GF-D8 (cell line): ENCODE data around the gene PTPMT1.
"Not testable (repeated sequence)": the region's sequence is repeated elsewhere in the genome, so short reads cannot be mapped to it uniquely, and the experiment has no call there.

Experiments used
- DNase-seq: peaks from one replicate; lab custom pipeline; 2025; lab: John Stamatoyannopoulos, UW

Gene PTPMT1

GRCh38 chr11:47546274-47546673 is 19.1 kb upstream of the PTPMT1 start:
- DNase-seq = not testable (repeated sequence)

DNA sequence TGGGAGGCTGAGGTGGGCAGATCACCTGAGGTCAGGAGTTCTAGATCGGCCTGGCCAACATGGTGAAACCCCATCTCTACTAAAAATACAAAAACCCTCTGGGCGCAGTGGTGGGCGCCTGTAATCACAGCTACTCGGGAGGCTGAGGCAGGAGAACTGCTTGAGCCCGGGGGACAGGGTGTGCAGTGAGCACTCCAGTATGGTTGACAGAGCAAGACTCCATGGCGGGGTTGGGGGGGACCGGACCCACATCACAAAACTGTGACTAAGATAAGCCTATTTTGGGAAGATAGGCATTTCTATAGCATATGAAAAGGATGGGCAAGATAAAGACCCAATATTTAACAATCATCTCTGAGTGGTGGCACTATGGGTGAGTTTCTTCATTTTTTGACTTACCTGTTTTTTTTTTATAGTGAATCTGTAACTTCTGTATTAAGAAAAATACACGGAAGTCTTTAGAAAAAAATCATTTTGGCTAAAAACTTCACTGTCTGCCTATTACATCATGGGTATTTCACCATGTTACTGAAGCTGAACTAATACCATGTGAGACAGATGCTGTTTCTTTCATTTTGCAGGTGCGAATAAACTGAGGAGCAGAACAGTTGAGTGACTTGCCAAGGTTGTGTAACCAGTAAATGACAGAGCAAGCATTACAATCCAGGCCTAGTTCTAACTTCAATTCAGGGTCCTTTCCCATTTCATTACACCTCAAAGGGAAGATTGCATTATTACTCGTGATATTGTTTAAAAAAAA is 14.9 kb upstream of the PTPMT1 start:
- DNase-seq = no peak

- DNase-seq = no peak
These were observed 14.3 kb upstream of the PTPMT1 start for GRCh38 chr11:47551086-47551485.

GRCh38 chr11:47552056-47552565 is 13.3 kb upstream of the PTPMT1 start:
- DNase-seq = no peak

GRCh38 chr11:47552566-47553405 is 12.6 kb upstream of the PTPMT1 start, which contains the start of gene CELF1:
CELF1 (minus strand) TSS chr11:47553132; CDS start chr11:47499523, 53,609 bp downstream.
- peak; percentile 48 for DNase-seq

GRCh38 chr11:47553406-47553743 is 12.0 kb upstream of the PTPMT1 start:
- no peak for DNase-seq

DNA sequence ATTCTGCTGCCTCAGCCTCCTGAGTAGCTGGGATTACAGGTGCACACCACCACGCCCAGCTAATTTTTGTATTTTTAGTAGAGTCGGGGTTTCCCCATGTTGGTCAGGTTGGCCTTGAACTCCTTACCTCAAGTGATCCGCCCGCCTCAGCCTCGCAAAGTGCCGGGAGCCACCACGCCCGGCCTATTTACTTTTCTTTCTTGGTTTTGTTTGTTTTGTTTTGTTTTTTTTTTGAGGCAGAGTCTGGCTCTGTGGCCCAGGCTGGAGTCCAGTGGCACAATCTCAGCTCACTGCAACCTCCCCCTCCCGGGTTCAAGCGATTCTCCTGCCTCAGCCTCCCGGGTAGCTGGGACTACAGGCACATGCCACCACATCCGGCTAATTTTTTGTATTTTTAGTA is 8.4 kb upstream of the PTPMT1 start:
- not testable (repeated sequence) for DNase-seq

GRCh38 chr11:47558695-47559094 is 6.7 kb upstream of the PTPMT1 start:
- DNase-seq = no peak

GRCh38 chr11:47560426-47560825 is 5.0 kb upstream of the PTPMT1 start:
- DNase-seq = no peak

GRCh38 chr11:47562393-47562792 is 3.0 kb upstream of the PTPMT1 start:
- DNase-seq = not testable (repeated sequence)

- DNase-seq = not testable (repeated sequence)
These were observed 1.0 kb upstream of the PTPMT1 start for GRCh38 chr11:47564366-47564765.

GRCh38 chr11:47564933-47565339 is 463 bp upstream of the PTPMT1 start:
- DNase-seq = no peak

- no peak for DNase-seq
These were observed 825 bp downstream of the PTPMT1 start for GRCh38 chr11:47566149-47566698.

DNA sequence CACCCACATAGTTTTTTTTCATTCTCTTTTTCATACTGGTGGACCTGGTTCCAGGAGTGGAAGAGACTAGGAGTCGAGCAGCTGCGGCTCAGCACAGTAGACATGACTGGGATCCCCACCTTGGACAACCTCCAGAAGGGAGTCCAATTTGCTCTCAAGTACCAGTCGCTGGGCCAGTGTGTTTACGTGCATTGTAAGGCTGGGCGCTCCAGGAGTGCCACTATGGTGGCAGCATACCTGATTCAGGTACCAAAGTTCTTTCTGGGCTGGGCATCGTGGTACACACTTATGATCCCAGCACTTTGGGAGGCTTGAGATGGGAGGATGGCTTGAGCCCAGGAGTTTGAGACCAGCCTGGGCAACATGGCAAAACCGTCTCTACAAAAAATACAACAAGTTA is 4.2 kb downstream of the PTPMT1 start:
- no peak for DNase-seq

GRCh38 chr11:47570651-47571356 is 5.4 kb downstream of the PTPMT1 start:
- DNase-seq = no peak

GRCh38 chr11:47571357-47571729 is 5.9 kb downstream of the PTPMT1 start:
- DNase-seq = no peak

DNA sequence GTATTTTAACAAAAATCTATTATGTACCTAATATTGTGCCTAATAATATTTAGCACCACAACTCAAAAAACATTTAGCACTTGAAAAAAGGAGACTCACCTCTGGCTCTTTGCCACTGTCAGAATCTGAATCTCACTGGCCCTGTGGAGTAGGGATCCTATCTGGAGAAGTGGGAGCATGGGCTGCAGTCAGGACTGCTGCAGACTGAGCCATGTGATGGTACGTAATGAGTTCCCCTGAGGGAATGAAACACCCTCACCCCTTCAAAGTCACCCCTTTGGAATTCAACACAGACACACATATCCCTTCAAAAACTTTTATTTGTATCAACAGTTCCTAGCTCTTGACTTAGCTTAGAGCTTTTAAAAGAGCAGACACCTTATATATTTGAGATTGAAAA is 6.5 kb downstream of the PTPMT1 start:
- DNase-seq = no peak

DNA sequence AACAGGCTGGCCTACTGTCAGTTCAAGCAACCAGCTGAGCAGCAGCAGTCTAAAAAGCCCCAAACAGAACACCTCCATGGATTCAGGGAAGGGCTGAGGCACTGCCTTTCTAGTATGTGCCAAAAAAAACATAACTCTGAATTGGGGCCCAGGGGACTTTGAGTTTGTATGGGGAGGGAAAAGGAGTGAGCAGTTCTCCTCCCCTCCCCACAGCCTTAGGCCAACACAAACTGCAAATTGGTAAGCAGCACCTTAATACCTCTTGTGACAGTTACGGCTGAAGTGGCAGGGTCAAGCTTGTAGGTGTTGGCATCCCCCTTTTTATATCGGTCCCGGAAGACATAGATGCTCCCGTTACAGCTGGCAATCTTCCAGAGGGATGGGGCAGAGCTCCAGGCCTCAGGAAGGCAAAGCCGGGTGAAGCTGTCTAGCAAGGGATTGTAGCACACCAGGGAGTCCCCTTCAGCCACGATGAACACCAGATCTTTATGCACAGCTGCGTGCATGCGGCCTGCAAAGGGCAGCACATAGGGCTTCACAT is 7.4 kb downstream of the PTPMT1 start:
- DNase-seq = no peak

DNA sequence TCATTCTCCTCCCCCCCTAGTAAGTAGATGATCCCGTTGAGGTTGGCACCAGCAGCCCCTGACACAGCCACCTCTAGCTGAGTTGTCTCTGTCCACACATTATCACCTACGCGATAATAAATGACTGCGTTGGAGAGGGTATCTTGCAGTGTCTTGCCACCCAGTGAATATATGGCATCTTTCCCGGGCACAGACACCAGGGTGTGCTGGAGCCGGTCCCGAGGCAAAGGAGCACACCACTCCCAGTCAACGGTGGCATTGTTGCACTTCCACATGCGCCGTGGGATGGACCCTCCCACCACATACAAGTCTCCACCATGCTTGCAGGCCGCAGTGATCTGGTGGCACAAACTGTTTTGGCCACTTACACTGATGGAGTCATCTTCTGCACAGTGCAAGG is 7.9 kb downstream of the PTPMT1 start:
- no peak for DNase-seq

DNA sequence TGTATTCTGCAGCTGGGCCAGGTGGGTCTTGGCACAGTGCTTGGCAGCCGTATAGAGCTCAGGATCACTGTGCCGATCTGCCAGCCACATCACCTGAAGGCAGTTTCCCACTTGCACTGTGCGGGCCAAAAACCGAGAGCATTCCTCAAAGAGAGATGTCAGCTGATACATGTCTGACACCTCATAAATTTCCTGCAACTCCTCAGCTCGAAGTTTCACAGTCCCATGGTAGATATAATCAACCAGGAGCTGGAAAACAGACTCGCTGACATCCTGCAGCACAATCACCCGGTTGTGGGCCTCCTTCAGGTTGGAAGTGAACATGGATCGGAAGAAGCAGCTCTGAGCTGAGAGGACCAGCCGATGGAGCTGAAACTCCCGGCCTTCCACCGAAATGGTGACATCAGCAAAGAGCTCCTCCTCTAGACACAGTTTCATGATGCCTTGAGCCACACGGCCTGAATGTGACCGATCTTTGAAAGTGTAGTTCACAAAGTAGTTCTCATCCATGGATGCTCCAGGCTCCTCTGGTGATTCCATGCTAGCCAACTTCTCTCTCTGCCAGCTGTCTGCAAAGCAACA is 12.2 kb downstream of the PTPMT1 start:
- no peak for DNase-seq
